HEK293 (cell line): Measurements from ENCODE around the gene UGT2A1.
A peak's percentile ranks its signal among the peaks of the same experiment; 100 is the strongest.

ENCODE experiments used
- CTCF ChIA-PET: fragments of 350-600 bp; formaldehyde crosslinking; extraction: SDS; loops from one replicate; lab custom pipeline; 2021; ENCODE audit warnings: antibody characterized with exemption; lab: Yijun Ruan, JAX
- POLR2A ChIA-PET: fragments of 300-600 bp; formaldehyde crosslinking; extraction: SDS; loops from one replicate; lab custom pipeline; 2020; ENCODE audit warnings: antibody characterized with exemption, inconsistent platforms; lab: Yijun Ruan, JAX
- H3K27ac ChIP-seq: fragments of 200-500 bp; sonication (Bioruptor generic); 2 replicates; pipeline ENCODE4 v1.5.1; 2014; ENCODE audit warnings: low read depth, low read length, control low read depth, inconsistent platforms; ENCODE audit errors: extremely low read depth
- H3K36me3 ChIP-seq, 2 experiments: fragments of 200-500 bp in 1 of 2; sonication (Bioruptor generic) in 1 of 2; 1 replicate in 1 of 2; 2 replicates in 1 of 2; pipeline ENCODE4 v1.5.1; 2014 to 2017; ENCODE audit warnings: inconsistent platforms in 2 of 2, low read length in 2 of 2; ENCODE audit not compliant: control insufficient read depth in 2 of 2, insufficient read depth in 1 of 2
- H3K4me1 ChIP-seq: fragments of 200-500 bp; sonication (Bioruptor generic); 2 replicates; pipeline ENCODE4 v1.5.1; 2014; ENCODE audit warnings: mild to moderate bottlenecking, low read length, inconsistent platforms; ENCODE audit not compliant: control insufficient read depth, insufficient read depth
- H3K4me3 ChIP-seq: 2 replicates; pipeline ENCODE4 v1.5.1; 2011; ENCODE audit warnings: low read depth, mild to moderate bottlenecking, control low read depth, low read length, moderate library complexity
- H3K9me3 ChIP-seq: fragments of 200-500 bp; sonication (Bioruptor generic); 2 replicates; pipeline ENCODE4 v1.5.1; 2014; ENCODE audit warnings: low read depth, low read length, inconsistent platforms; ENCODE audit not compliant: control insufficient read depth, insufficient read depth
- GLI2 ChIP-seq: fragments of 450-650 bp; formaldehyde crosslinking; IDR thresholded peaks from 2 replicates; pipeline ENCODE4; 2017; ENCODE audit warnings: missing biosample characterization, missing genetic modification characterization, low read depth, borderline replicate concordance
- OSR2 ChIP-seq: fragments of 450-650 bp; formaldehyde crosslinking; IDR thresholded peaks from 2 replicates; pipeline ENCODE4 v1.5.1; 2016; ENCODE audit warnings: missing biosample characterization, missing genetic modification characterization
- ZNF112 ChIP-seq: fragments of 450-650 bp; formaldehyde crosslinking; IDR thresholded peaks from 2 replicates; pipeline ENCODE4 v1.5.0; 2017; ENCODE audit warnings: missing biosample characterization, missing genetic modification characterization
- ZNF16 ChIP-seq: fragments of 450-650 bp; formaldehyde crosslinking; IDR thresholded peaks from 2 replicates; pipeline ENCODE4 v1.5.1; 2016; ENCODE audit warnings: low read depth, missing biosample characterization, missing genetic modification characterization
- ZNF2 ChIP-seq: fragments of 450-650 bp; formaldehyde crosslinking; IDR thresholded peaks from 2 replicates; pipeline ENCODE4 v1.5.1; 2016; ENCODE audit warnings: missing biosample characterization, missing genetic modification characterization
- ZNF354C ChIP-seq: fragments of 450-650 bp; formaldehyde crosslinking; IDR thresholded peaks from 2 replicates; pipeline ENCODE4 v1.5.1; 2016; ENCODE audit warnings: missing biosample characterization, missing genetic modification characterization, low read depth, borderline replicate concordance
- ZNF391 ChIP-seq: fragments of 450-650 bp; formaldehyde crosslinking; IDR thresholded peaks from 2 replicates; pipeline ENCODE4 v1.5.1; 2016; ENCODE audit warnings: low read depth, missing biosample characterization, missing genetic modification characterization, borderline replicate concordance
- ZNF404 ChIP-seq: fragments of 450-650 bp; formaldehyde crosslinking; IDR thresholded peaks from 2 replicates; pipeline ENCODE4 v1.5.1; 2017; ENCODE audit warnings: missing biosample characterization, missing genetic modification characterization
- ZNF473 ChIP-seq: fragments of 450-650 bp; formaldehyde crosslinking; IDR thresholded peaks from 2 replicates; pipeline ENCODE4 v1.5.1; 2017; ENCODE audit warnings: missing biosample characterization, missing genetic modification characterization
- ZNF623 ChIP-seq: fragments of 450-650 bp; formaldehyde crosslinking; IDR thresholded peaks from 2 replicates; pipeline ENCODE4 v1.5.1; 2016; ENCODE audit warnings: missing biosample characterization, missing genetic modification characterization
- ZNF654 ChIP-seq: fragments of 450-650 bp; formaldehyde crosslinking; IDR thresholded peaks from 2 replicates; pipeline ENCODE4 v1.5.1; 2016; ENCODE audit warnings: low read depth, missing biosample characterization, missing genetic modification characterization
- ZNF785 ChIP-seq: fragments of 450-650 bp; formaldehyde crosslinking; IDR thresholded peaks from 2 replicates; pipeline ENCODE4 v1.5.1; 2016; ENCODE audit warnings: missing biosample characterization, missing genetic modification characterization
- ZSCAN23 ChIP-seq: fragments of 450-650 bp; formaldehyde crosslinking; IDR thresholded peaks from 2 replicates; pipeline ENCODE4 v1.5.1; 2016; ENCODE audit warnings: missing biosample characterization, missing genetic modification characterization
- ZXDB ChIP-seq: fragments of 450-650 bp; formaldehyde crosslinking; IDR thresholded peaks from 2 replicates; pipeline ENCODE4 v1.5.1; 2016; ENCODE audit warnings: missing biosample characterization, missing genetic modification characterization
- TF ChIP-seq, protein P1 (sequence below): fragments of 450-650 bp; formaldehyde crosslinking; IDR thresholded peaks from 2 replicates; pipeline ENCODE4 v1.5.1; 2016; ENCODE audit warnings: missing biosample characterization, missing genetic modification characterization
- TF ChIP-seq, protein P2 (sequence below): fragments of 450-650 bp; formaldehyde crosslinking; IDR thresholded peaks from 2 replicates; pipeline ENCODE4 v1.5.1; 2016; ENCODE audit warnings: missing biosample characterization, missing genetic modification characterization
- TF ChIP-seq, protein P3 (sequence below): fragments of 450-650 bp; formaldehyde crosslinking; IDR thresholded peaks from 2 replicates; pipeline ENCODE4 v1.5.1; 2017; ENCODE audit warnings: missing biosample characterization, missing genetic modification characterization
- TF ChIP-seq, protein P4 (sequence below): fragments of 450-650 bp; IDR thresholded peaks from 2 replicates; pipeline ENCODE4 v1.5.1; 2018; ENCODE audit warnings: missing biosample characterization, missing genetic modification characterization

The UGT2A1 gene

DNA sequence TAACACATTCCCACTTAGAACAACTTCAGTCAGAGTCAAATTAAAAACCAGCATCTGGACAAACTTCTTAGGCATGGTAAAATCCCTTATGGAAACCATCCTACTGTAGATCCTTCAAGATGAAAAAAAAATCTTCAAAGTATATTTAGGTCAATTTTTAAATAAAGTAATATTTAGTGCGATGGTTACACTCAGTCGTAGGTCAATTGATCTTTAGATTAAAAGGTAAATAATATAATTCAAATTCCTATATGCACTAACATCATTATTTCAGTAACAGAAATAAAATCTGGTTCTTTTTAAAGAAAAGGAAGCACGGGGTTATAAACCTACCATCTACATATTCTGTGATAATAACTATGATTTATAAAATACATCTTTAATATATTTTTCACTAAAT is 13.5 kb downstream of the UGT2A1 start, which contains the start of gene UGT2A2 (continued):
- TF ChIP-seq ZNF2 (tag by site-specific recombination): no peak
- TF ChIP-seq, protein P1, sequence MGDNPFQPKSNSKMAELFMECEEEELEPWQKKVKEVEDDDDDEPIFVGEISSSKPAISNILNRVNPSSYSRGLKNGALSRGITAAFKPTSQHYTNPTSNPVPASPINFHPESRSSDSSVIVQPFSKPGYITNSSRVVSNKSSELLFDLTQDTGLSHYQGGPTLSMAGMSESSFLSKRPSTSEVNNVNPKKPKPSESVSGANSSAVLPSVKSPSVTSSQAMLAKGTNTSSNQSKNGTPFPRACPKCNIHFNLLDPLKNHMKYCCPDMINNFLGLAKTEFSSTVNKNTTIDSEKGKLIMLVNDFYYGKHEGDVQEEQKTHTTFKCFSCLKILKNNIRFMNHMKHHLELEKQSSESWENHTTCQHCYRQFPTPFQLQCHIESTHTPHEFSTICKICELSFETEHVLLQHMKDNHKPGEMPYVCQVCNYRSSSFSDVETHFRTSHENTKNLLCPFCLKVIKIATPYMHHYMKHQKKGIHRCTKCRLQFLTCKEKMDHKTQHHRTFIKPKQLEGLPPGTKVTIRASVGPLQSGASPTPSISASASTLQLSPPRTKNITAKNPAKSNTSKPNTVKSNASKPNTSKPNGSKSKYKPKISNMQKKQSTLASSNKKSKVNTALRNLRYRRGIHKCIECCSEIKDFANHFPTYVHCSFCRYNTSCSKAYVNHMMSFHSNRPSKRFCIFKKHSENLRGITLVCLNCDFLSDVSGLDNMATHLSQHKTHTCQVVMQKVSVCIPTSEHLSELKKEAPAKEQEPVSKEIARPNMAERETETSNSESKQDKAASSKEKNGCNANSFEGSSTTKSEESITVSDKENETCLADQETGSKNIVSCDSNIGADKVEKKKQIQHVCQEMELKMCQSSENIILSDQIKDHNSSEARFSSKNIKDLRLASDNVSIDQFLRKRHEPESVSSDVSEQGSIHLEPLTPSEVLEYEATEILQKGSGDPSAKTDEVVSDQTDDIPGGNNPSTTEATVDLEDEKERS: no peak
- no peak for TF ChIP-seq ZNF404 (tag by site-specific recombination)
- TF ChIP-seq ZNF16 (tag by site-specific recombination): no peak
- no peak for TF ChIP-seq ZNF112 (tag by site-specific recombination)
- no peak for TF ChIP-seq ZNF623

DNA sequence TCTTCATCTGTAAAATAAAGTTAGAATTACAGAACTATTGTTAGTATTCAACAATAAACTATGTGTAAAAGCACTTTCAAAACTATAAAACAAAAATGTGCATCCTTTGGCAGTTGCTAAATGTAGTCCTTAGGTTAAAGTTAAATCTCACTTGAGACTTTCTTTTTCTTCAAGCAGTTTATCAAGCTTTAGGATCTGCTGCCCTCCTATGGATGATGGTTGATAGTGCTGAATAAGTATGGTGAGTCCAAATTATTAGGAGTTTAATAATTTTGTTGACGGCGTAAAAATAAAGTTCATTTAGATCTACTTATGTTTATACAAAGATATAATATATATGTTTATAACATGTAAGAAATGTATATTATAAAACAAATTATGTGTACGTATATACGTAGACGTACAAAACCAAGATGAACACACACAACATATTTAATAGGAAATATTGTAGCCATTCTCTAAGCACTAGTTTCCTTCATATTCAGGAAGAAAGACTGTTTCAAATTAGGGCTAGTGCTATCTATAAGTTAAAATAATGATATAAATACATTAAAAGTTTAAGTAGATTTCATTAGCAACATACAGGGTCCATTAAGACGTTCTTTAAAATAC is 35.9 kb downstream of the UGT2A1 start:
- Histone ChIP-seq H3K9me3 (no peaks in the 10 kb centered on the region), H3K4me1 (no peaks in the 10 kb centered on the region)
- CTCF ChIA-PET: interaction anchor here (2.5 kb wide), 1 partner anchor 299 kb away, joined by 9 read pairs; no protein-coding TSS in a partner anchor
- POLR2A ChIA-PET: no interaction called here
- TF ChIP-seq ZNF654 (tag by site-specific recombination) (peak; percentile 20; the same call in 1 of the 2 replicates), ZNF785 (tag by site-specific recombination) (no peak), ZNF391 (no peak)
- TF ChIP-seq, protein P2, sequence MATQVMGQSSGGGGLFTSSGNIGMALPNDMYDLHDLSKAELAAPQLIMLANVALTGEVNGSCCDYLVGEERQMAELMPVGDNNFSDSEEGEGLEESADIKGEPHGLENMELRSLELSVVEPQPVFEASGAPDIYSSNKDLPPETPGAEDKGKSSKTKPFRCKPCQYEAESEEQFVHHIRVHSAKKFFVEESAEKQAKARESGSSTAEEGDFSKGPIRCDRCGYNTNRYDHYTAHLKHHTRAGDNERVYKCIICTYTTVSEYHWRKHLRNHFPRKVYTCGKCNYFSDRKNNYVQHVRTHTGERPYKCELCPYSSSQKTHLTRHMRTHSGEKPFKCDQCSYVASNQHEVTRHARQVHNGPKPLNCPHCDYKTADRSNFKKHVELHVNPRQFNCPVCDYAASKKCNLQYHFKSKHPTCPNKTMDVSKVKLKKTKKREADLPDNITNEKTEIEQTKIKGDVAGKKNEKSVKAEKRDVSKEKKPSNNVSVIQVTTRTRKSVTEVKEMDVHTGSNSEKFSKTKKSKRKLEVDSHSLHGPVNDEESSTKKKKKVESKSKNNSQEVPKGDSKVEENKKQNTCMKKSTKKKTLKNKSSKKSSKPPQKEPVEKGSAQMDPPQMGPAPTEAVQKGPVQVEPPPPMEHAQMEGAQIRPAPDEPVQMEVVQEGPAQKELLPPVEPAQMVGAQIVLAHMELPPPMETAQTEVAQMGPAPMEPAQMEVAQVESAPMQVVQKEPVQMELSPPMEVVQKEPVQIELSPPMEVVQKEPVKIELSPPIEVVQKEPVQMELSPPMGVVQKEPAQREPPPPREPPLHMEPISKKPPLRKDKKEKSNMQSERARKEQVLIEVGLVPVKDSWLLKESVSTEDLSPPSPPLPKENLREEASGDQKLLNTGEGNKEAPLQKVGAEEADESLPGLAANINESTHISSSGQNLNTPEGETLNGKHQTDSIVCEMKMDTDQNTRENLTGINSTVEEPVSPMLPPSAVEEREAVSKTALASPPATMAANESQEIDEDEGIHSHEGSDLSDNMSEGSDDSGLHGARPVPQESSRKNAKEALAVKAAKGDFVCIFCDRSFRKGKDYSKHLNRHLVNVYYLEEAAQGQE (tag by site-specific recombination): no peak
- TF ChIP-seq, protein P3, sequence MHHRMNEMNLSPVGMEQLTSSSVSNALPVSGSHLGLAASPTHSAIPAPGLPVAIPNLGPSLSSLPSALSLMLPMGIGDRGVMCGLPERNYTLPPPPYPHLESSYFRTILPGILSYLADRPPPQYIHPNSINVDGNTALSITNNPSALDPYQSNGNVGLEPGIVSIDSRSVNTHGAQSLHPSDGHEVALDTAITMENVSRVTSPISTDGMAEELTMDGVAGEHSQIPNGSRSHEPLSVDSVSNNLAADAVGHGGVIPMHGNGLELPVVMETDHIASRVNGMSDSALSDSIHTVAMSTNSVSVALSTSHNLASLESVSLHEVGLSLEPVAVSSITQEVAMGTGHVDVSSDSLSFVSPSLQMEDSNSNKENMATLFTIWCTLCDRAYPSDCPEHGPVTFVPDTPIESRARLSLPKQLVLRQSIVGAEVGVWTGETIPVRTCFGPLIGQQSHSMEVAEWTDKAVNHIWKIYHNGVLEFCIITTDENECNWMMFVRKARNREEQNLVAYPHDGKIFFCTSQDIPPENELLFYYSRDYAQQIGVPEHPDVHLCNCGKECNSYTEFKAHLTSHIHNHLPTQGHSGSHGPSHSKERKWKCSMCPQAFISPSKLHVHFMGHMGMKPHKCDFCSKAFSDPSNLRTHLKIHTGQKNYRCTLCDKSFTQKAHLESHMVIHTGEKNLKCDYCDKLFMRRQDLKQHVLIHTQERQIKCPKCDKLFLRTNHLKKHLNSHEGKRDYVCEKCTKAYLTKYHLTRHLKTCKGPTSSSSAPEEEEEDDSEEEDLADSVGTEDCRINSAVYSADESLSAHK (tag by site-specific recombination): no peak
- TF ChIP-seq, all 188 proteins: peak for 1
- no peak overlapping the region for H3K27ac ChIP-seq
- no peak overlapping the region for H3K4me3 ChIP-seq
- H3K36me3 ChIP-seq: no peaks in the 10 kb centered on the region

DNA sequence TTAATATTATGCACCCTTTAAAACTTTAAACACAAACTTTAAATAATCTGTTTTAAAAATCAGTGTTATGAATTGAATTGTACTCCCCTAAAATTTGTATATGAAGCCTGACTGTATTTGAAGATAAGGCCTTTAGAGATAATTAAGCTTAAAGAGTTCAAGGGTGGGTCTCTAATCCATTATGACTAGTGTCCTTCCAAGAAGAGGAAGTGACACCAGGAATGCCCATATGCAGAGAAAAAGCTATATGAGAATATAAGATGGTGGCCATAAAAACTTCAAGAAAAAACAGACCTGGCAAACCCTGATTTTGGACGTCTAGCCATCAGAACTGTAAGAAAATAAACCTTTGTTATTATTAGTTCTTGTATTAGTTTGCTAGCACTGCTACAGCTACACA is 42.6 kb downstream of the UGT2A1 start:
- no peaks in the 10 kb centered on the region for H3K36me3 ChIP-seq
- H3K27ac ChIP-seq: no peak overlapping the region
- TF ChIP-seq ZXDB (tag by site-specific recombination) (no peak), ZSCAN23 (tag by site-specific recombination) (no peak), OSR2 (no peak), GLI2 (no peak), ZNF473 (no peak), ZNF354C (tag by site-specific recombination) (no peak)
- TF ChIP-seq, protein P4, sequence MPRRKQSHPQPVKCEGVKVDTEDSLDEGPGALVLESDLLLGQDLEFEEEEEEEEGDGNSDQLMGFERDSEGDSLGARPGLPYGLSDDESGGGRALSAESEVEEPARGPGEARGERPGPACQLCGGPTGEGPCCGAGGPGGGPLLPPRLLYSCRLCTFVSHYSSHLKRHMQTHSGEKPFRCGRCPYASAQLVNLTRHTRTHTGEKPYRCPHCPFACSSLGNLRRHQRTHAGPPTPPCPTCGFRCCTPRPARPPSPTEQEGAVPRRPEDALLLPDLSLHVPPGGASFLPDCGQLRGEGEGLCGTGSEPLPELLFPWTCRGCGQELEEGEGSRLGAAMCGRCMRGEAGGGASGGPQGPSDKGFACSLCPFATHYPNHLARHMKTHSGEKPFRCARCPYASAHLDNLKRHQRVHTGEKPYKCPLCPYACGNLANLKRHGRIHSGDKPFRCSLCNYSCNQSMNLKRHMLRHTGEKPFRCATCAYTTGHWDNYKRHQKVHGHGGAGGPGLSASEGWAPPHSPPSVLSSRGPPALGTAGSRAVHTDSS: no peak
- ChIA-PET POLR2A (no interaction called here), CTCF (interaction anchor here (1.0 kb wide), 1 partner anchor 292 kb away, joined by 5 read pairs; no protein-coding TSS in a partner anchor)
- no peaks in the 10 kb centered on the region for H3K4me1 ChIP-seq
- H3K9me3 ChIP-seq: no peaks in the 10 kb centered on the region
- no peak overlapping the region for H3K4me3 ChIP-seq
